ENCODE measurements around the gene NFYB.
"Not testable (repeated sequence)": the region's sequence is repeated elsewhere in the genome, so short reads cannot be mapped to it uniquely, and the experiment has no call there.

NFYB gene

GRCh38 chr12:104137902-104138796 lies at the start of gene NFYB:
Gene NFYB (minus strand): TSS chr12:104138210. CDS start chr12:104135453, 2,757 bp downstream.
- peak; percentile 98 for DNase-seq

DNA sequence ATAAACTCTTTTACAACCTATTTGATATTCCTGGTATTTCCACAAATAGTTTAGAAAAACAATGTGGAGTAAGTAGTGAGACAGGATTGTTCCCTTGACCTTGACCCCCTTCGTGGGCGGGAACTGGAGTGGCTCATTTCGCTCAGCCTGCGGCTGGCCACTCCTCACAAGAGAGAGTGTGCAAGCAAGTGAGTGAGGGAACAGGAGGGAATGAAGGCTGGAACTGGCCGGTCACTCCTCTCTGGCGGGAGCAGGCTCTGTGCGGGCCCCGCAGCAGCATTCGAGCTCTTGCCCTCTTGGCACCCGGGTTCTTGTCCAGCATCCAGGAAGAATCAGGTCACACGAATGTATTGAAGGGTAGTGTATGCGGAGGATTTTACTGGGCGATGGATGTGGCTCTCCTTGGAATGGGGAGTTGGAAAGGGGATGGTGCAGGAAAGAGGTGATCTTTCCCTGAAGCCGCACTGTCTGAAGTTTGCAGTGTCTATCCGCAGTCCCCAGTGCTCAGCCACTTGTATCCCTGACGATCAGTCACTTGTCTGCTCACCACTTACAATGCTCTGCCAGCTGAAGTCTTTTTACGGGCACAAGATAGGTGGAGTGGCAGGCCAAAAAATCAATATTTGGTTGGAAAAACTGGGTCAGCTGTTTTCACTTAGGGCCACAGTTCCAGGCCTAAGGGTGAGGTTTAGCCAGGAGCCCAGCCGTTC lies 49.6 kb upstream of the NFYB start:
- DNase-seq = no peak

GRCh38 chr12:104183443-104183842 lies 45.4 kb upstream of the NFYB start:
- no peak for DNase-seq

DNA sequence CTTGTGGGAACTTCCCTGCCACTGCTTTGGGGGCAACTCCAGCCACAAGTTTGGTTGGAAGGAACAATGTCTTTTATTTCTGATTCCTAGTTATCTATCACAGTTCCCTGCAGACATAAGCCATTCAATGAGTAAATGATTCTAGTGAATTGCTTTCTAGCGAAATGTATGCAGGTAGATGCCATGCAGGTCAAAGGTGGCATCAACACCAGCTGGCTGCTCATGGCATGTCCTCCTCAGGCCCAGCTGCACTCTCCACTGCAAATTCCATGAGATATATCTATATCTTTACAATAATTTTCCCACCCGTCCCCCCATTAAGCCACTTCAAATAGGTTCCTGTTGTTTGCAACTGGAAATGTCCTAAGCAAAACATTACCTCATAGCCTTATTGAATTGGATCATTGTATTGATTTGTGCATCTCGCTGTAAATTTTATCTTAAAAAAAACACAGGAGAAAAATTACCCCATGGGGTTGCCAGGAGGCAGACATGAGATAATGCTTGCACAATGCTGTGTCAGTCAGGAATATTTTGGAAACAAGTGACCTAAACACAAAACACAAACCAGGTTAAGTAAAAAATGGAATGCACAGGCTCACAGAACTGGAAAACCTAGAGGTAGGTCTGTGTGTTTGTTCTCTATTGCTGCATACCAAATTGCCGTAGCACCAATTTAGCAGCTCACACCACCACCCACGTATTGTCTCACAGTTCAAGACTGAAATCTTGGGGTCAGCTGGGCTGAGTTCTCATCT lies 44.8 kb upstream of the NFYB start:
- no peak for DNase-seq

DNA sequence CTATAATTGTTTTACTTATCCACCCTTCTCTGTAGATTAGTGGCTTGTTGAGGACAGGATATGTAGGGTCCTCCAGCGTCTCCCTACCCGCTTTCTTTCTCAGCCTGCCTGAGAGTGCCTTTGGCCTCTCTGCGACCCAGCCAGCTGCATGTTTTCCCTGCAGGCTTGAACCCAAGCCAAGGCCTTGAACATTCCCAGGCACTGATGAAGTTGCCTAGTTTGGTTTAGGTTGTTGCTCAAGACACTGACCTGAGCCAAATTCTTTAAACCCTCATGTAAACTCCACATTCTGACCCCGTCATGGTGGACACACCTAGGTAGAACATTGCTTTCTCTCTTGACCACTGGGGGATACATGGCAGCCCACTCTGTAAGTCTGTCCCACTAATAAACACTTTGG lies 44.1 kb upstream of the NFYB start:
- peak; percentile 86 for DNase-seq

DNA sequence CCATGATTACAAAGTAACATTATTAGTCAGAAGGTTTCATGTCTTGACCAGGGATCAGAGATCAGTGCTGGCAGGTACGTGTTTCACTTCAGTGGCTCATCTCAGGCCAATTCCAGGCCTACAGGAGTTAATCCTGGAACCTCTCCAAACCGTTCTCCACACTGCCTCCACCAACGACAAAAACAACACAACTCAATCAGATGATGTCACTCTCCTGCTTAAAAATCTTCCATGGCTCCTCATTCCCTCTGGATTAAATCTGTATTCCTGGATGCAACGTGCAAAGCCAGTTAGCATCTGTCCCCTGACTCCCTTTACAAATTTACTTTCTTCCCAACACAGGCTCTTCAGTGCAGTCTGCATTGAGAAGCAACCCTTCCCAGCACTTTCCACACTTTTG lies 43.3 kb upstream of the NFYB start:
- DNase-seq = peak; percentile 61

GRCh38 chr12:104180374-104180773 lies 42.4 kb upstream of the NFYB start:
- no peak for DNase-seq

GRCh38 chr12:104177663-104178501 lies 39.9 kb upstream of the NFYB start:
- DNase-seq = peak; percentile 96

DNA sequence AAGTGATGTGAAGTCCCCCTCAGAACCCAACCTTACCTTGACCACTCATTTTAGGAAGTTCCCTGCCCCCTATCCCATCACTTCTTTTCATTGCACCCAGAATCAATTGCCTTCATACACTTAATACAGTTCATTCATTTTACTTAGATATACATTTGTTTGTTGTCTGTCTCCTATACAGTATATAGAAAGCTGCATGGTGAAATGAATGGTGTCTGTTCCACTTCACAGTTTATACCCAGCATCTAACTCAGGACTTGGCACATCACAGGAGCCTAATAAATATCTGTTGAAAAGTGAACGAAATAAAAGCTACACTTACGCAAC lies 39.3 kb upstream of the NFYB start:
- DNase-seq = no peak

- DNase-seq = no peak
These were observed 37.8 kb upstream of the NFYB start for GRCh38 chr12:104175726-104176247.

DNA sequence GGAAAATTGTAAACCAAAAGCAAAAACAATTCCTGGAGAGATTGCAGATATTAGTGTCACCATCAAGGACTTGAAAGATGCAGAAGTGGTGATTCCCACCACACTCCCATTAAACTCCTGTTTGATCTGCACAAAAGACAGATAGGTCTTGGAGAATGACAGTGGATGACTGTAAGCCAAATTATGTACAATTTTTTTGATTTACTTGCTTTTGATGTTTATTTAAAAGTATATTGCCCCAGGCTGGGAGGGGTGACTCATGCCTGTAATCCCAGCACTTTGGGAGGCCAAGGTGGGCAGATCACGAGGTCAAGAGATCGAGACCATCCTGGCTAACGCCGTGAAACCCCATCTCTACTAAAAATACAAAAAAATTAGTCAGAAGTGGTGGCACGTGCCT lies 35.8 kb upstream of the NFYB start:
- not testable (repeated sequence) for DNase-seq

DNA sequence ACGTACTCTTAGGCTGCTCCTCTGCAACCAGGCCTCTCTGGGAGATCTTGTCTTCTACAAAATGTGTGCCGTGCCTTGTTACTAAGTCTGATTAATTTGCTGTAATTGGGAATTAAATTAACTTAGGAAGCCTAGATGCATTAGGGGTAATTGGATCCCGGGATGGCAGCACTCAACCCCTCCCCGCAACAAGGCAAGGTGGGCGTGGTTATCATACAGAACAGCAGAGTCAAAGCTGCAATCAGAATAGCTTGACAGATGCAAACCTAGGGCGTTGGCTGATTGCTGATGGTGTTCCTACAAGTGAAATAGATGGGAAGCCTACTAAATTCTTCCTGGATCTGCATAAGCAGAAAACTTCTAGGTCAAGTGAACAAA lies 34.5 kb upstream of the NFYB start:
- no peak for DNase-seq

- DNase-seq = no peak
These were observed 34.0 kb upstream of the NFYB start for GRCh38 chr12:104171785-104172569.

GRCh38 chr12:104168596-104168995 lies 30.6 kb upstream of the NFYB start:
- no peak for DNase-seq

DNA sequence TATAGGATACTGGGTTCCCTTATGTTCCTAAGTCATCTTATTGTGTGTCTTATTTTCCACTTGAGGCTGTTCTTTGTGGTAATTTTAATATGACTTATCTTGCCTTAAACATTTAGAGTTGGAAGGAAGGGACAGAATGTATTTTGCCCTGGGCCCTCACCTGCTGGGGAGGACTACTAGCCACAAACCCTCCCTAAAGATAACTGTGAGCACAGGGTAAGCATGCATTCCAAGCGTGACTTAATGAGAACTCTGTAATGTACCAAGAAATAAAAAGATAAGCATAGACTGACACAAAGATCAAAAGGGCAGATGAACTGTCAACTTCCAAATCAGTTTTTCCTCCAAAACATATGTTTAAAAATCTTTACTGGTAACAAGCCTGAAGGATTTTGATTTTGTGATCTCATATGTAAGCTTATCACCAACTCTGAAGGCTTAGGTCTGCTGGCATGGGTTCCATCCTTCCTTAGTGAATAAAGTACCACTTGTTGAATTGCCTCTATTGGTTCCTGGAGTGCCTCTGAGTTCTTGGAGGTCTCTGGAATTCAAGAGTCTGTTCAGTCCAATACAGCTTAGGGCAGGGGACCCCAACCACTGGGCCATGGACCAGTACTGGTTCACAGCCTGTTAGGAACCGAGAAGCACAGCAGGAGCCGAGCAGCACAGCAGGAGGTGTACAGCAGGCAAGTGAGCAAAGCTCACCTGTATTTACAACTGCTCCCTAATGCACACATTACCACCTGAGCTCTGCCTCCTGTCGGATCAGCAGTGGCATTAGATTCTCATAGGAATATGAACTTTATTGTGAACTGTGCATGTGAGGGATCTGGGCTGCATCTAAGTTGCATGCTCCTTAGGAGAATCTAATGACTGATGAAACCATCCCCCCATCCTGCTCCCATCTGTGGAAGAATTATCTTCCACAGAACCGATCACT lies 29.8 kb upstream of the NFYB start:
- DNase-seq = no peak

DNA sequence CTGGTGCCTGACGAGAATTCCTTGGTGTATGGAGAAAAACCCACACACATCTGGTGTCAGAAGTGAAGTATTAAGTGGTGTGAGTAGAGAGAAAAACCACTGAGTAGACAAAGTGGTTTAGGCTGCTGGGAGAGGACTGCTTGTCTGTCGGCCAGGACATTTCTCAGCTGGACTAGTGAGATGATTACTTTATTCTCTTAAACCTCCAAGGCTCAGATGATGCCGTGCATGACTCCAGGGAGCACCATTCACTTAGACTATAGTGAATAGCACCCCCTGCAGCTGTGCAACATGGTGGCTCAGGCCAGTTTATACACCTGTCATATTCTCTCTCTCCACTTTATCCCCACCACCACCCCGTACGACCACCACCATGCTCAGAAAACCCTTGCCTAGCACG lies 28.5 kb upstream of the NFYB start:
- no peak for DNase-seq

DNA sequence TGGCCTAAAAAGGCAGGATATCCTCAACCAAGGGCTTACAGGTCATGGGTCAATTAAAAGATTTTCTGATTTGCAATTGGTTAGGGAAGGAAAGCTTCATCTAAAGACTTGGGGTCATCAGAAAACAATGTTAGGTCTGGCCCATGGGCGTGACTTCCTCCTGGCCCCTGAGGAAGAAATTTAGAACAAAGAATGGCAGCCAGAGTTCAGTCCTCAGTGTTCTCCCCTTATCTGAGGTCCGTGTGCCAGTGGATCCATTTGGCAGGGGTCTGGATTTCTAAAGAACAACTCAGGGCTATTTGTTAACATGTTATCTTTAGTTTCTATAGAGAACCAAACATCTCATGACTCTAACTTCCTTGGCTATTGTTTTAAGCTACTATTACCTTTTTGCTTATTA lies 27.8 kb upstream of the NFYB start:
- no peak for DNase-seq

GRCh38 chr12:104164634-104165033 lies 26.6 kb upstream of the NFYB start:
- DNase-seq = no peak

DNA sequence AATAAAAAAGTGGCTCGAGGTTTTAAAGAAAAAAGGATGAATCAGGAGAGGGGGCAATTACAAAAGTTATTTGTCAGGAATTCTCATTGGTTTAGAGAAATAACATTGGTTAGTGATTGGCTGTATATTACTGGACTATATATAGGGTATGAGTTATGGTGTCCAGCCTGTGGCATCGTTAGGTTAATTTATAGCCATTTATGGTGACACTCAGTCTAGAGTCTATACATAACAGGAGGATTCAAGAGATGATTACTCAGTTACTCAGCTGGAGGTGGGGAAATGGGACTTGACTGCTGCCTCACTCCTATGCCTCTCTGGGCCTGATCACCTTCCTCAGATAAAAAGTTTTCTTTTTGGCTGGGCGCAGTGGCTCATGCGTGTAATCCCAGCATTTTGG lies 25.6 kb upstream of the NFYB start:
- peak; percentile 85 for DNase-seq

- peak; percentile 13 for DNase-seq
These were observed 25.0 kb upstream of the NFYB start for GRCh38 chr12:104163028-104163427.

All from fibroblast of skin of right quadriceps (primary cell).